PC-9 (cell line): ENCODE results near the gene ADAR. TPM values are rescaled to one million over a fixed set of nuclear protein-coding genes. Genes with fewer than 3 reads are reported as not detected.

Experiments
- BruUV-seq: library from RNA; stranded (reverse); fragments of 400-500 nt; replicated peaks from 2 replicates; lab custom pipeline; 2021; lab: Mats Ljungman, UMichigan
- CTCF ChIA-PET: fragments of 300-600 bp; sonication (Branson Sonifier 250); formaldehyde crosslinking; loops from one replicate; lab custom pipeline; 2022; ENCODE audit warnings: antibody characterized with exemption; lab: Charles Lee
- POLR2A ChIA-PET: fragments of 300-600 bp; sonication (Branson Sonifier 250); formaldehyde crosslinking; loops from one replicate; lab custom pipeline; 2022; ENCODE audit warnings: antibody characterized with exemption; ENCODE audit not compliant: unreplicated experiment; lab: Charles Lee
- DNase-seq, 2 experiments: peaks; one replicate each; pipeline versions ENCODE4 v3.0.0 to v3.0.0-alpha.2; 2015 to 2022; ENCODE audit warnings: mixed read lengths in 1 of 2
- H2AFZ ChIP-seq: fragments of 200-600 bp; sonication (generic); 2 replicates; pipeline ENCODE4 v1.8.1; 2017; ENCODE audit warnings: antibody characterized with exemption
- H3F3A ChIP-seq: fragments of 200-600 bp; sonication (generic); 2 replicates; pipeline ENCODE4 v1.8.1; 2017; ENCODE audit warnings: antibody characterized with exemption, mild to moderate bottlenecking, low read depth; ENCODE audit not compliant: insufficient read depth
- H3K27ac ChIP-seq: fragments of 200-600 bp; sonication (generic); 2 replicates; pipeline ENCODE4 v1.6.1; 2016; ENCODE audit warnings: mixed run types
- H3K27me3 ChIP-seq: fragments of 200-600 bp; sonication (generic); 2 replicates; pipeline ENCODE4 v1.6.1; 2016; ENCODE audit warnings: low read depth, mixed run types; ENCODE audit not compliant: insufficient read depth
- H3K36me3 ChIP-seq: fragments of 200-600 bp; sonication (generic); 2 replicates; pipeline ENCODE4 v1.6.1; 2016; ENCODE audit warnings: low read depth, mixed run types
- H3K4me1 ChIP-seq: fragments of 200-600 bp; sonication (generic); replicated peaks from 2 replicates; pipeline ENCODE4 v1.6.1; 2016; ENCODE audit warnings: mixed run types; ENCODE audit not compliant: insufficient read depth
- H3K4me2 ChIP-seq: fragments of 200-600 bp; sonication (generic); 2 replicates; pipeline ENCODE4 v1.6.1; 2017; ENCODE audit warnings: mixed run types
- H3K4me3 ChIP-seq: fragments of 200-600 bp; sonication (generic); 2 replicates; pipeline ENCODE4 v1.6.1; 2016; ENCODE audit warnings: mixed run types
- H3K79me2 ChIP-seq: fragments of 200-600 bp; sonication (generic); 2 replicates; pipeline ENCODE4 v1.6.1; 2017; ENCODE audit warnings: low read depth, mixed run types
- H3K9me2 ChIP-seq: fragments of 200-600 bp; sonication (generic); 2 replicates; pipeline ENCODE4 v1.8.1; 2017; ENCODE audit warnings: mild to moderate bottlenecking; ENCODE audit not compliant: insufficient read depth
- H3K9me3 ChIP-seq: fragments of 200-600 bp; sonication (generic); 2 replicates; pipeline ENCODE4 v1.8.1; 2016; ENCODE audit warnings: low read depth; ENCODE audit not compliant: insufficient read depth
- H4K20me1 ChIP-seq: fragments of 200-600 bp; sonication (generic); 2 replicates; pipeline ENCODE4 v1.8.1; 2017; ENCODE audit not compliant: insufficient read depth
- CTCF ChIP-seq: fragments of 200-600 bp; sonication (generic); conservative IDR thresholded peaks from 2 replicates; pipeline ENCODE4 v1.6.1; 2017; ENCODE audit warnings: mixed run types, antibody characterized with exemption, mild to moderate bottlenecking, moderate library complexity
- EZH2 ChIP-seq: fragments of 200-600 bp; sonication (generic); IDR thresholded peaks from 2 replicates; pipeline ENCODE4 v1.8.0; 2017; ENCODE audit warnings: antibody characterized with exemption, low read depth
- intact Hi-C: fragments of 100-400 bp; cut with micrococcal nuclease; formaldehyde crosslinking; loops from one replicate; pipeline ENCODE4 v1.10.0; 2022; ENCODE audit not compliant: unreplicated experiment
- total RNA-seq: library from RNA; stranded (reverse); gene quantifications from 2 replicates; pipeline ENCODE4 v1.2.3, GENCODE V29; 2021

ADAR gene
- total RNA-seq, 1 experiment from 2014 or later = 120 TPM

- H3K4me2 ChIP-seq = no peak overlapping the region
- ChIA-PET CTCF (no interaction called here), POLR2A (no interaction called here)
- H3K4me3 ChIP-seq = no peak overlapping the region
- no peak overlapping the region for H2AFZ ChIP-seq
- intact Hi-C loops = no loop called here
- peaks cover 48% of the 10 kb centered on the region for H3K36me3 ChIP-seq
- BruUV-seq = no TSS peak
- no peaks in the 10 kb centered on the region for H3K9me3 ChIP-seq
- peaks cover 4% of the 10 kb centered on the region for H4K20me1 ChIP-seq
- peaks cover 3% of the 10 kb centered on the region; the same call in 1 of the 2 replicates for H3K4me1 ChIP-seq
- peaks cover 15% of the 10 kb centered on the region; the same call in 1 of the 2 replicates for H3F3A ChIP-seq
- H3K27ac ChIP-seq = no peak overlapping the region
- no peaks in the 10 kb centered on the region for H3K9me2 ChIP-seq
- no peak for DNase-seq
- TF ChIP-seq EZH2 (no peak), CTCF (no peak)
- no peaks in the 10 kb centered on the region for H3K27me3 ChIP-seq
- peaks cover 17% of the 10 kb centered on the region for H3K79me2 ChIP-seq
Observed at GRCh38 chr1:154551474-154551873, 56.5 kb downstream of the ADAR start.

- H4K20me1 ChIP-seq = no peaks in the 10 kb centered on the region; the same call in none of the 2 replicates
- DNase-seq = no peak
- H3K27me3 ChIP-seq = no peaks in the 10 kb centered on the region
- no peak for TF ChIP-seq CTCF
- no peak for TF ChIP-seq EZH2
- no peaks in the 10 kb centered on the region for H3K9me3 ChIP-seq
- H3F3A ChIP-seq = peaks cover 15% of the 10 kb centered on the region; the same call in 1 of the 2 replicates
- H2AFZ ChIP-seq = no peak overlapping the region
- no TSS peak for BruUV-seq
- POLR2A ChIA-PET = no interaction called here
- H3K4me2 ChIP-seq = no peak overlapping the region
- intact Hi-C loops = no loop called here
- H3K4me1 ChIP-seq = no peaks in the 10 kb centered on the region
- peaks cover 9% of the 10 kb centered on the region for H3K79me2 ChIP-seq
- H3K27ac ChIP-seq = no peak overlapping the region
- H3K4me3 ChIP-seq = no peak overlapping the region
- H3K36me3 ChIP-seq = peaks cover 44% of the 10 kb centered on the region
- H3K9me2 ChIP-seq = no peaks in the 10 kb centered on the region
- CTCF ChIA-PET = no interaction called here
Observed at GRCh38 chr1:154550657-154551056, 57.3 kb downstream of the ADAR start.

GRCh38 chr1:154550070-154550469, 57.9 kb downstream of the ADAR start:
- ChIA-PET CTCF (no interaction called here), POLR2A (no interaction called here)
- Histone ChIP-seq H3K9me2 (no peaks in the 10 kb centered on the region), H3K9me3 (no peaks in the 10 kb centered on the region), H3K79me2 (peaks cover 3% of the 10 kb centered on the region; the same call in 1 of the 2 replicates), H3K27me3 (0 out of 2 replicates have a peak, but pooled peaks cover 2% of the 10 kb centered on the region), H4K20me1 (no peaks in the 10 kb centered on the region; the same call in none of the 2 replicates), H3F3A (peaks cover 15% of the 10 kb centered on the region; the same call in 1 of the 2 replicates), H3K4me1 (no peaks in the 10 kb centered on the region), H3K36me3 (peaks cover 38% of the 10 kb centered on the region), H3K4me3 (no peak overlapping the region), H3K4me2 (no peak overlapping the region), H3K27ac (no peak overlapping the region), H2AFZ (no peak overlapping the region)
- TF ChIP-seq CTCF (no peak), EZH2 (no peak)
- no TSS peak for BruUV-seq
- DNase-seq = no peak
- intact Hi-C loops = no loop called here
